GM21381 (cell line): ENCODE measurements around the gene NR2C2.

Experiments
- ATAC-seq: cut with Tn5 transposase; IDR thresholded peaks from one replicate; pipeline ENCODE4 v1.9.1; 2021; ENCODE audit warnings: mild to moderate bottlenecking, moderate library complexity; ENCODE audit not compliant: unreplicated experiment

The NR2C2 gene

DNA sequence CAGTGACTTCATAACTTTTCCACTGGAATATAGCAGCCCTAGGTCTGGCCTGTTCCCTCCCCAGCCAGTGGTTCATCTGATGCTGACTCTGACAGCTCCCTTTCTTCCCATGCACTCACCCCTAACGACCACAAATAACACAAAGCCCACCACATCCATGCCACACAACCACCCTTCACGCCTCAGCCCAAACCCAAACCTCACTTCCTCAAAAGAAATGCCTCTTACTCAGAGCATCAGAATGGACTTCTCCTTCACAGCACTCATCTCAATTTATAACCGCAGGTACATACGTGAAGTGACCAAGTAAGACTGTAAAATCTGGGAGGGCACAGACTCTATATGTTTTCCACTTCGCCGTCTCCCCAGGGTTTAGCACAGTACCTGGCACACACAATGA, 150.5 kb downstream of the NR2C2 start:
- no peak for ATAC-seq
